ENCODE data around the gene PDLIM1. TPM values are rescaled to one million over a fixed set of nuclear protein-coding genes. Genes with fewer than 3 reads are reported as not detected.

Gene PDLIM1
- total and polyA plus RNA-seq, 11 donors = 225 to 434 (median 330) TPM

GRCh38 chr10:95312986-95313495 lies 22.2 kb upstream of the PDLIM1 start:
- Histone ChIP-seq H3K27ac (peak overlapping the region in 5 of 12 donors; percentile 14 to 36 (median 24)), H3K27me3 (no peaks in the 10 kb centered on the region), H3K4me1 (peaks cover 0 to 67% (median 28%) of the 10 kb centered on the region in 12 donors), H3K9me3 (no peaks in the 10 kb centered on the region), H3K4me3 (no peak overlapping the region), H3K36me3 (peaks cover 0 to 69% (median 45%) of the 10 kb centered on the region in 9 donors)
- TF ChIP-seq, protein P1, sequence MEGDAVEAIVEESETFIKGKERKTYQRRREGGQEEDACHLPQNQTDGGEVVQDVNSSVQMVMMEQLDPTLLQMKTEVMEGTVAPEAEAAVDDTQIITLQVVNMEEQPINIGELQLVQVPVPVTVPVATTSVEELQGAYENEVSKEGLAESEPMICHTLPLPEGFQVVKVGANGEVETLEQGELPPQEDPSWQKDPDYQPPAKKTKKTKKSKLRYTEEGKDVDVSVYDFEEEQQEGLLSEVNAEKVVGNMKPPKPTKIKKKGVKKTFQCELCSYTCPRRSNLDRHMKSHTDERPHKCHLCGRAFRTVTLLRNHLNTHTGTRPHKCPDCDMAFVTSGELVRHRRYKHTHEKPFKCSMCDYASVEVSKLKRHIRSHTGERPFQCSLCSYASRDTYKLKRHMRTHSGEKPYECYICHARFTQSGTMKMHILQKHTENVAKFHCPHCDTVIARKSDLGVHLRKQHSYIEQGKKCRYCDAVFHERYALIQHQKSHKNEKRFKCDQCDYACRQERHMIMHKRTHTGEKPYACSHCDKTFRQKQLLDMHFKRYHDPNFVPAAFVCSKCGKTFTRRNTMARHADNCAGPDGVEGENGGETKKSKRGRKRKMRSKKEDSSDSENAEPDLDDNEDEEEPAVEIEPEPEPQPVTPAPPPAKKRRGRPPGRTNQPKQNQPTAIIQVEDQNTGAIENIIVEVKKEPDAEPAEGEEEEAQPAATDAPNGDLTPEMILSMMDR (IDR thresholded peaks at IDR 0.05) = no peak
- TF ChIP-seq POLR2A (IDR thresholded peaks at IDR 0.05) = no peak
- WGBS, 4 donors = 79 to 100% (median 85%) methylated on average over 1 of the region's 1 CpG
- intact Hi-C loops (cut with DNase I) = no loop called here
- ATAC-seq (no peak), DNase-seq (no peak)

DNA sequence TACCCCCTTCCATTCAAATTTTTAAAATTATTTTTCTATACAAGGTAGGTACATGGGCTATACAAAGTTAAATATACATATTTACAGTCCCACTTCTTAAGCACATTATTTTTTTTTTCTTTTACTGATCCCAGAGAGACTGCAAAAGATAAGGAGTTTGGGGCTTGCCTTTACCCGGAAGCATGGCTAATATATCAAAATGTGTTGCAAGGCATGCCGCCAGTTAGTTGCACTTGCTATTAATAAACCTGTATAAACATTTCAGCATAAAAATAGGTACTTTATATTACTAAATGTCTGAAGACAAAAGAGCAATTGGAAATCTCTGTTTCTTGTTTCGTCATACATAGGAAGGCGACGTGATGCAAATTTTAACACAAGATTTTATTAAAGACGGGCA lies 21.5 kb upstream of the PDLIM1 start:
- Histone ChIP-seq H3K4me3 (no peak overlapping the region), H3K9me3 (no peaks in the 10 kb centered on the region), H3K36me3 (peaks cover 0 to 61% (median 39%) of the 10 kb centered on the region in 9 donors), H3K4me1 (peaks cover 0 to 68% (median 32%) of the 10 kb centered on the region in 12 donors), H3K27me3 (no peaks in the 10 kb centered on the region), H3K27ac (peak overlapping the region in 4 of 12 donors; percentile 10 to 36 (median 27))
- TF ChIP-seq POLR2A (IDR thresholded peaks at IDR 0.05) = no peak
- TF ChIP-seq, protein P1 (IDR thresholded peaks at IDR 0.05) = no peak
- WGBS, 4 donors = 44 to 57% (median 50%) methylated on average over 6 of the region's 6 CpGs
- no peak for ATAC-seq
- intact Hi-C loops (cut with DNase I) = no loop called here
- DNase-seq = no peak

DNA sequence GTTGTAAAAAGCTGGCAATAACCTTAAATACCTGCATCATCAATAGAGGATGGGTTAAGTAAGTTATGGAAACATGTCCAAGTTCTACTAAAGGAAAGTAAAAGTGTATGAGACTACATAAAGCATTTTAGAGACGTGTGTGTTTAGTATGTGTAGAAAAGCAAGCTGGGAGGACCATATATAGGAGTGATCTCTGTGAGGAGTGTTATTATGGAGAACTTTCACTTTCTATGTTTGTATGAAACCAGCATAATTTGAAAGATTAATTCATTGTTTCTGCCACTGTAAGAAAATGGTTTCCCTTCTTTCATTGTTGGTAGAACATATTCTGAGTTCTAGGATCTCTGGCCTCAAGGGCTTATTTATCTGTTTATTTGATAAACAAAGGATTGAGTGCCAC lies 19.2 kb upstream of the PDLIM1 start:
- H3K4me3 ChIP-seq = no peak overlapping the region
- TF ChIP-seq, protein P1 (IDR thresholded peaks at IDR 0.05) = no peak
- TF ChIP-seq POLR2A (IDR thresholded peaks at IDR 0.05) = no peak
- no peaks in the 10 kb centered on the region for H3K27me3 ChIP-seq
- H3K4me1 ChIP-seq = peaks cover 0 to 61% (median 31%) of the 10 kb centered on the region in 12 donors
- H3K9me3 ChIP-seq = no peaks in the 10 kb centered on the region
- WGBS, 4 donors = 18 to 61% (median 48%) methylated on average over 1 of the region's 1 CpG
- H3K27ac ChIP-seq = peak overlapping the region in 3 of 12 donors; percentile 45 to 77 (median 64)
- intact Hi-C loops (cut with DNase I) = no loop called here
- ATAC-seq (no peak), DNase-seq (no peak)
- peaks cover 0 to 38% (median 18%) of the 10 kb centered on the region in 9 donors for H3K36me3 ChIP-seq

DNA sequence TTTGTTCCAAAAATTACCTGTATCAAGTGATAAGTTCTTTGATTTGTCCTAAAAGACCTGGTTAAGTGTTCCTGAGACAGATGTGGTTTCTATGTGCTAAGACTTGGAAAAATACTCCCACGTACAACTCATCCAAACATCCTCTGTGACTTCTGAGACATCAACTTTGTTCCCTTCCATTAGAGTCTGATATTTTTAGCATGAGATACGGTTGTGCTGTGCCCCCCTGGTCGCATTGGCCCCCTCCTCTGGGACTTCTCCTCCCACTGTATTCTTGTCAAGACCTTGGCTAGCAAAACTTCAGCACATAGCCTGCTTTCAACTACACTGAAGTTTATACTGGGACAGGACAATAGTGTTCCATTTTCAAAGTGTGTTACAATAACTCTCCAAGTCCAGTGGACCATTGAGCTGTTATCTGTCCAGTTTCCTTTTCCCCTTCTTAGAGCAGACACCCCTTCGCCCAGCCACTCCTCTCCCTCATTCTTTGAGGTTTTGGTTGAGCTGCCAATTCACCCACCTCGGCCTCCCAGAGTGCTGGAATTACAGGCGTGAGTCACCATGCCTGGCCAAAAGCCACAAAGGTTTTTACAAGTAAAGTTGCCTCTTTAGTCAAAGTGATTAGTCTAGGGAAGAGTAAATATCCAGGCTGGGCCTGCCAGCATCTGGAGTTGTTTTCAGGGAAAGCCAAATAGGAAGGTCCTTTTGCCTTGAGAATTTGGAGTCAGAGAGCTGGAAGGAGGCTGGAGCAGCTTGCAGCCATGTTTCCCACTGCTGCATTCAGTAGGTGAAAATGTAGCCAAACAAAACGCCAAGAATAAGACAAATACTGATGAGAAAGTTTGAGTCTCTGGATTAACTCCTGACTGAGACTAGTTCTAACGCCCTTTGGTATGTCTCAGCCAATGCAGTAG lies 17.8 kb upstream of the PDLIM1 start:
- Histone ChIP-seq H3K4me1 (peaks cover 0 to 55% (median 31%) of the 10 kb centered on the region in 12 donors), H3K4me3 (no peak overlapping the region), H3K9me3 (no peaks in the 10 kb centered on the region), H3K27me3 (no peaks in the 10 kb centered on the region), H3K36me3 (peaks cover 0 to 25% (median 5%) of the 10 kb centered on the region in 9 donors), H3K27ac (peak overlapping the region; percentile 5 to 77 (median 50))
- intact Hi-C loops (cut with DNase I) = no loop called here
- WGBS, 4 donors = 22 to 37% (median 27%) methylated on average over 8 of the region's 8 CpGs
- ATAC-seq (peak; percentile 30 to 81 (median 69)), DNase-seq (peak; percentile 62 to 88 (median 72))
- TF ChIP-seq POLR2A (IDR thresholded peaks at IDR 0.05) = no peak
- TF ChIP-seq, protein P1 (IDR thresholded peaks at IDR 0.05) = no peak
